ENCODE data around the gene CMTR2.

The CMTR2 gene

DNA sequence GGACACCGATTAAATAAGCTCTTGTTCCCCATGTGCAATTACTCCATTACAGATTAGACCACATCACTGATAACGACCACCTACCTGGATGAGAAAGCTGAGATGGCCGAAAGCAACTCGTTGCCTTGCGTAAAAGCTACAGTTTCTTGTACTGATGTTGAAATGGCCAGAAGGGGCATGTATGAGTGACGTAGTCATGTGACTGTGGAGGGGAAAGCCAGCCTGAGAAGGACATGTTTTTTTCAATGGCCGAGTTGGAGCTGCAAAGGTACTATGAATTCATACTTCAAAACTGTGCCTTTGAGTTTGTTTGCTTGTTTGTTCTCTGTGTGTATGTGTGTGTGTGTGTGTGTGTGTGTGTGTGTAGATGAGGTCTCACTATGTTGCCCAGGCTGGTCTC lies 41.7 kb downstream of the CMTR2 start:
- H3K36me3 ChIP-seq (ENCODE audit: insufficient read depth, low read length): no peaks in the 10 kb centered on the region
- no peaks in the 10 kb centered on the region for H3K27me3 ChIP-seq (ENCODE audit: control insufficient read depth in 1 of 2, insufficient read depth in 2 of 2, low read length in 2 of 2)
- no peaks in the 10 kb centered on the region for H3K4me1 ChIP-seq (ENCODE audit: insufficient read depth, low read length)
- H3K4me3 ChIP-seq (ENCODE audit: low read depth in 1 of 2, low read length in 2 of 2): no peak overlapping the region
- no peak overlapping the region for H3K27ac ChIP-seq (ENCODE audit: low read depth, low read length)
- no peak overlapping the region for H3K9ac ChIP-seq (ENCODE audit: low read length)
- H3K9me3 ChIP-seq (ENCODE audit: low read length): no peaks in the 10 kb centered on the region

- Histone ChIP-seq H3K9me3 (ENCODE audit: low read length) (no peaks in the 10 kb centered on the region), H3K27me3 (ENCODE audit: control insufficient read depth in 1 of 2, insufficient read depth in 2 of 2, low read length in 2 of 2) (no peaks in the 10 kb centered on the region), H3K36me3 (ENCODE audit: insufficient read depth, low read length) (no peaks in the 10 kb centered on the region), H3K4me1 (ENCODE audit: insufficient read depth, low read length) (no peaks in the 10 kb centered on the region), H3K27ac (ENCODE audit: low read depth, low read length) (no peak overlapping the region), H3K4me3 (ENCODE audit: low read depth in 1 of 2, low read length in 2 of 2) (no peak overlapping the region), H3K9ac (ENCODE audit: low read length) (no peak overlapping the region)
Measured at GRCh38 chr16:71246309-71246708, 42.9 kb downstream of the CMTR2 start.

- Histone ChIP-seq H3K27me3 (ENCODE audit: control insufficient read depth in 1 of 2, insufficient read depth in 2 of 2, low read length in 2 of 2) (no peaks in the 10 kb centered on the region), H3K36me3 (ENCODE audit: insufficient read depth, low read length) (no peaks in the 10 kb centered on the region), H3K9me3 (ENCODE audit: low read length) (no peaks in the 10 kb centered on the region), H3K4me3 (ENCODE audit: low read depth in 1 of 2, low read length in 2 of 2) (no peak overlapping the region), H3K4me1 (ENCODE audit: insufficient read depth, low read length) (no peaks in the 10 kb centered on the region), H3K27ac (ENCODE audit: low read depth, low read length) (no peak overlapping the region), H3K9ac (ENCODE audit: low read length) (no peak overlapping the region)
Measured at GRCh38 chr16:71244521-71244920, 44.7 kb downstream of the CMTR2 start.

DNA sequence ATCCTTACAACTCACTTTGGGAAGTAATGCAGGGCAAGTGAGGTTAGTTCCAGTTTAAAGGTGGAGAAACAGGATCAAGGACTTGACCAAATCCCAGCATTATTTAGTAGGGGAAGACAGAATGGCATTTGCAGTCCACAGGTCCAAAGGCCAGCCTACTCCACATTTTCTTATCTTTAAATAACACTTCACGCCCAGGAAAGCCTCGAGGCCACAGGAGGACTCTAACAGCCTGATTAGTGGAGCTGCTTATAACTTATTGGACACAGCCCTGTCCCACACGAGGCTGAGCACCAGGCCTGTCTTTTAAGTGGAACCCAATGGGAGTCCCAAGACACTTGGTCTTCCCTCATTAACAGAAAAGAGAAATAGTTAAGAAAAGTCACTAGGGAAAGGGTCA lies 46.6 kb downstream of the CMTR2 start:
- no peak overlapping the region for H3K4me3 ChIP-seq (ENCODE audit: low read depth in 1 of 2, low read length in 2 of 2)
- H3K36me3 ChIP-seq (ENCODE audit: insufficient read depth, low read length): no peaks in the 10 kb centered on the region
- no peaks in the 10 kb centered on the region for H3K9me3 ChIP-seq (ENCODE audit: low read length)
- no peak overlapping the region for H3K9ac ChIP-seq (ENCODE audit: low read length)
- no peak overlapping the region for H3K27ac ChIP-seq (ENCODE audit: low read depth, low read length)
- no peaks in the 10 kb centered on the region for H3K4me1 ChIP-seq (ENCODE audit: insufficient read depth, low read length)
- H3K27me3 ChIP-seq (ENCODE audit: control insufficient read depth in 1 of 2, insufficient read depth in 2 of 2, low read length in 2 of 2): no peaks in the 10 kb centered on the region

- no peak overlapping the region for H3K27ac ChIP-seq (ENCODE audit: low read depth, low read length)
- no peak overlapping the region for H3K4me3 ChIP-seq (ENCODE audit: low read depth in 1 of 2, low read length in 2 of 2)
- H3K36me3 ChIP-seq (ENCODE audit: insufficient read depth, low read length): no peaks in the 10 kb centered on the region
- no peaks in the 10 kb centered on the region for H3K4me1 ChIP-seq (ENCODE audit: insufficient read depth, low read length)
- H3K9ac ChIP-seq (ENCODE audit: low read length): no peak overlapping the region
- no peaks in the 10 kb centered on the region for H3K27me3 ChIP-seq (ENCODE audit: control insufficient read depth in 1 of 2, insufficient read depth in 2 of 2, low read length in 2 of 2)
- no peaks in the 10 kb centered on the region for H3K9me3 ChIP-seq (ENCODE audit: low read length)
Measured at GRCh38 chr16:71242036-71242435, 47.2 kb downstream of the CMTR2 start.
